HG02840 (cell line): ENCODE measurements around the gene KCTD16.

Experiments used
- ATAC-seq: cut with Tn5 transposase; IDR thresholded peaks from one replicate; pipeline ENCODE4 v1.9.1; 2021; ENCODE audit warnings: mild to moderate bottlenecking, moderate library complexity, moderate number of reproducible peaks; ENCODE audit not compliant: unreplicated experiment, low FRiP score

The KCTD16 gene

GRCh38 chr5:144487207-144487606, 316.5 kb downstream of the KCTD16 start:
- no peak for ATAC-seq

- ATAC-seq = no peak
Measured at GRCh38 chr5:144487761-144488160, 317.1 kb downstream of the KCTD16 start.

GRCh38 chr5:144503123-144503522, 332.4 kb downstream of the KCTD16 start:
- no peak for ATAC-seq

GRCh38 chr5:144504929-144505577, 334.4 kb downstream of the KCTD16 start:
- ATAC-seq = no peak

- ATAC-seq = no peak
Measured at GRCh38 chr5:144510845-144511579, 340.3 kb downstream of the KCTD16 start.

- ATAC-seq = no peak
Measured at GRCh38 chr5:144511580-144512072, 341.0 kb downstream of the KCTD16 start.

GRCh38 chr5:144522698-144523097, 352.0 kb downstream of the KCTD16 start:
- ATAC-seq = no peak

GRCh38 chr5:144525000-144525399, 354.3 kb downstream of the KCTD16 start:
- ATAC-seq = no peak

- ATAC-seq = no peak
Measured at GRCh38 chr5:144531188-144531587, 360.5 kb downstream of the KCTD16 start.
